ENCODE results near the gene IQGAP2.

DNA sequence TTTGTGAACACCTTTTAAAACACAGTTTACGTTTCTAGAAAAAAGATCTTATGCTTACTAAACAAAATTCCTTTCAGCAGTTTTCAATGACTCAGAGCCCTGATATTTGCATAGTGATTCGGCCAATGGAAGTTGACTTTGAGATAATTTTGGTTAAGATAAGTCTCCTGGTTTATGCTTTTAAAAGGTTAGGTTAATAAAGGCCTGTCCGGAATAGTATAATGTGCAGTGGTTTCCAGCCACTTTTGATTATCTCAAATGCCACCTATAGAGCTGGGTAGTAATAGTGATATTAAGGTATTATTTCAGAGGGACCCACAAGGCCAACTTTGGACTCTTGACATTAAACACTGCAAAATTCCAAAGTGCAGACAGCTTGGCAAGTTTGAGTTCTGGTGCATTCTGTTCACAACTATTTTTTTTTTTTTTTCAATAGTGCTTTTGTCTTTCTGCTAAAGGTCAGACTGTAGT, 134.0 kb downstream of the IQGAP2 start:
- no peak for TF ChIP-seq CTCF (IDR thresholded peaks at IDR 0.05)
- no peak for TF ChIP-seq POLR2AphosphoS5 (IDR thresholded peaks at IDR 0.05; ENCODE audit: low read depth, low read length)
- TF ChIP-seq, protein P1, sequence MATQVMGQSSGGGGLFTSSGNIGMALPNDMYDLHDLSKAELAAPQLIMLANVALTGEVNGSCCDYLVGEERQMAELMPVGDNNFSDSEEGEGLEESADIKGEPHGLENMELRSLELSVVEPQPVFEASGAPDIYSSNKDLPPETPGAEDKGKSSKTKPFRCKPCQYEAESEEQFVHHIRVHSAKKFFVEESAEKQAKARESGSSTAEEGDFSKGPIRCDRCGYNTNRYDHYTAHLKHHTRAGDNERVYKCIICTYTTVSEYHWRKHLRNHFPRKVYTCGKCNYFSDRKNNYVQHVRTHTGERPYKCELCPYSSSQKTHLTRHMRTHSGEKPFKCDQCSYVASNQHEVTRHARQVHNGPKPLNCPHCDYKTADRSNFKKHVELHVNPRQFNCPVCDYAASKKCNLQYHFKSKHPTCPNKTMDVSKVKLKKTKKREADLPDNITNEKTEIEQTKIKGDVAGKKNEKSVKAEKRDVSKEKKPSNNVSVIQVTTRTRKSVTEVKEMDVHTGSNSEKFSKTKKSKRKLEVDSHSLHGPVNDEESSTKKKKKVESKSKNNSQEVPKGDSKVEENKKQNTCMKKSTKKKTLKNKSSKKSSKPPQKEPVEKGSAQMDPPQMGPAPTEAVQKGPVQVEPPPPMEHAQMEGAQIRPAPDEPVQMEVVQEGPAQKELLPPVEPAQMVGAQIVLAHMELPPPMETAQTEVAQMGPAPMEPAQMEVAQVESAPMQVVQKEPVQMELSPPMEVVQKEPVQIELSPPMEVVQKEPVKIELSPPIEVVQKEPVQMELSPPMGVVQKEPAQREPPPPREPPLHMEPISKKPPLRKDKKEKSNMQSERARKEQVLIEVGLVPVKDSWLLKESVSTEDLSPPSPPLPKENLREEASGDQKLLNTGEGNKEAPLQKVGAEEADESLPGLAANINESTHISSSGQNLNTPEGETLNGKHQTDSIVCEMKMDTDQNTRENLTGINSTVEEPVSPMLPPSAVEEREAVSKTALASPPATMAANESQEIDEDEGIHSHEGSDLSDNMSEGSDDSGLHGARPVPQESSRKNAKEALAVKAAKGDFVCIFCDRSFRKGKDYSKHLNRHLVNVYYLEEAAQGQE (IDR thresholded peaks at IDR 0.05; ENCODE audit: insufficient read depth in 1 of 2, low read depth in 2 of 2, low read length in 1 of 2), result no peak
